Mammary epithelial cell (primary cell): ENCODE results near the gene CSH2.
"Not testable (repeated sequence)": the region's sequence is repeated elsewhere in the genome, so short reads cannot be mapped to it uniquely, and the experiment has no call there.

Experiments
- CTCF ChIP-seq, 2 donors: IDR thresholded peaks in 1 of 2; conservative IDR thresholded peaks in 1 of 2; 2 replicates each; pipeline ENCODE4 v1.5.1; 2011 to 2012; ENCODE audit warnings: inconsistent platforms in 2 of 2, low read length in 2 of 2, mild to moderate bottlenecking in 2 of 2, control low read depth in 1 of 2, low read depth in 1 of 2; ENCODE audit not compliant: insufficient read depth in 1 of 2; ENCODE audit errors: extremely low read depth in 1 of 2
- EZH2 ChIP-seq: IDR thresholded peaks from 2 replicates; pipeline ENCODE4 v1.6.1; 2012; ENCODE audit warnings: low read length, inconsistent platforms, borderline replicate concordance

DNA sequence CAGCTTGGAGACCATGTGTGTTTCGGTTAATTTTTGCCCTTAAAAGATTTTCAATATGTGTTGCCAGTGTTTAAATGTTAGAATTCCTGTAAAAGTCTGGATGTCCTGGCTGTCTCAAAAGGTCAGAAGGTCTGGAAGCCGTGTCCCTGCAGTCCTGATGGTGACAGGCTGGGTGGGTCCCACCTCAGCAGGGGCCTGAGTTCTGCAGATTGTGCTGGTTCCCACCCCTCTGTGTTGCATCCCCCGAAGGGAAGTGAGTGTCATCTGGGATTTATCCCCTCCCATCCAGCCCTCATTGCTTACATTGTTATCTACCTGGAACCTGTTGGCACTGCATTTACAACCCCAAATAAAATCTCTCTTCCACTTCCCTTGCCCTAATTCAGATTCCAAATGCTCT, 20.5 kb upstream of the CSH2 start:
- TF ChIP-seq CTCF (conservative IDR thresholded peaks at IDR 0.05 in 1 of 2, IDR thresholded peaks at IDR 0.05 in 1 of 2; ENCODE audit: extremely low read depth in 1 of 2, insufficient read depth in 1 of 2, low read depth in 1 of 2, low read length in 2 of 2); EZH2: not testable (repeated sequence)
